ENCODE data around the gene PACS2. TPM values are rescaled to one million over a fixed set of nuclear protein-coding genes. Genes with fewer than 3 reads are reported as not detected.

Gene PACS2
- total and polyA plus RNA-seq, 2 of the 4 experiments (the other 2 are of a cell fraction) = 15.6 to 32.2 TPM

GRCh38 chr14:105355850-105356604, 41.5 kb downstream of the PACS2 start:
- 92% methylated on average over 5 of the region's 22 CpGs; no CpG with 5 or more reads in 1 of the 2 experiments for WGBS, 2 experiments (ENCODE audit: extremely low coverage in 2 of 2, insufficient read length in 1 of 2)

More at GRCh38 chr14:105355850-105356604, 41.5 kb downstream of the PACS2 start:
- Histone ChIP-seq H2BK20ac (ENCODE audit: low read depth, low read length) (no peak overlapping the region), H2BK120ac (ENCODE audit: low read depth, low read length) (no peak overlapping the region), H3K4me1 (ENCODE audit: control insufficient read depth, insufficient read depth, low read length) (peaks cover 2% of the 10 kb centered on the region; the same call in 1 of the 2 replicates), H4K20me1 (ENCODE audit: insufficient read depth, low read length) (no peaks in the 10 kb centered on the region), H3K27me3 (ENCODE audit: control insufficient read depth, insufficient read depth, low read length) (no peaks in the 10 kb centered on the region), H2BK15ac (ENCODE audit: low read depth, low read length) (no peak overlapping the region), H3K4me2 (ENCODE audit: low read depth, low read length) (no peak overlapping the region), H2BK5ac (ENCODE audit: low read depth, low read length, poor library complexity, severe bottlenecking) (no peak overlapping the region), H3K9me3 (ENCODE audit: control insufficient read depth, insufficient read depth, low read length) (no peaks in the 10 kb centered on the region), H3K9ac (ENCODE audit: low read depth, low read length) (no peak overlapping the region), H3K9me1 (ENCODE audit: insufficient read depth, low read length) (peaks cover 4% of the 10 kb centered on the region; the same call in 1 of the 2 replicates), H3K18ac (ENCODE audit: low read depth, low read length) (no peak overlapping the region), H2AK5ac (ENCODE audit: low read depth, low read length) (no peak overlapping the region), H3K14ac (replicated peaks; ENCODE audit: low read depth, low read length) (no peak overlapping the region), H3K79me1 (ENCODE audit: low read depth in 1 of 2, low read length in 2 of 2) (0 out of 4 replicates have a peak, but pooled peaks cover 0 to 6% of the 10 kb centered on the region in 2 experiments), H4K91ac (ENCODE audit: insufficient read depth, low read depth, low read length) (no peak overlapping the region), H4K5ac (ENCODE audit: low read depth, low read length) (no peak overlapping the region), H3K36me3 (ENCODE audit: control insufficient read depth, insufficient read depth, low read length) (peaks cover 8% of the 10 kb centered on the region), H3K4ac (ENCODE audit: low read depth, low read length) (no peak overlapping the region), H3K4me3 (ENCODE audit: insufficient read depth, low read depth, low read length) (no peak overlapping the region), H3K23ac (ENCODE audit: low read depth, low read length) (no peak overlapping the region), H2AK9ac (replicated peaks; ENCODE audit: low read depth, low read length, poor library complexity) (no peak overlapping the region), H4K8ac (ENCODE audit: low read depth in 2 of 2, low read length in 2 of 2) (no peak overlapping the region), H2AFZ (replicated peaks; ENCODE audit: low read length, poor library complexity) (no peak overlapping the region), H3K56ac (ENCODE audit: extremely low read depth, insufficient read depth, low read length) (no peak overlapping the region), H3K27ac (ENCODE audit: insufficient read depth, low read length) (no peak overlapping the region)
- TF ChIP-seq BHLHE40 (IDR thresholded peaks at IDR 0.05; ENCODE audit: low read depth, low read length) (no peak), CEBPB (IDR thresholded peaks at IDR 0.05; ENCODE audit: low read depth, low read length) (no peak), MAZ (IDR thresholded peaks at IDR 0.05; ENCODE audit: borderline replicate concordance, low read depth, low read length) (no peak), USF2 (IDR thresholded peaks at IDR 0.05; ENCODE audit: low read depth, low read length) (no peak)
- in situ Hi-C loops (cut with MboI; ENCODE audit: low sequenced_read_pairs) (loop anchor here (10.0 kb wide), 1 partner anchor 261 kb away; no protein-coding TSS in a partner anchor), dilution Hi-C loops (cut with HindIII; ENCODE audit: low sequenced_read_pairs, unreplicated experiment) (no loop called here), intact Hi-C loops (cut with micrococcal nuclease) (no loop called here)
- ChIA-PET POLR2A (ENCODE audit: unreplicated experiment) (no interaction called here), CTCF (no interaction called here)
- DNase-seq (no peak), ATAC-seq (ENCODE audit: low read depth) (no peak)
- BruUV-seq (replicated peaks) = no TSS peak

All from IMR-90 (cell line).